ENCODE results near the gene SH3BGRL3. TPM values are rescaled to one million over a fixed set of nuclear protein-coding genes. Genes with fewer than 3 reads are reported as not detected.

The SH3BGRL3 gene
- polyA plus RNA-seq, 3 donors = 478 to 1,744 (median 1,706) TPM

- Histone ChIP-seq H3K36me3 (replicated peaks in 1 of 2; ENCODE audit: control insufficient read depth in 1 of 2, insufficient read depth in 2 of 2, low read length in 2 of 2) (no peaks in the 10 kb centered on the region), H3K27me3 (ENCODE audit: control insufficient read depth in 2 of 2, insufficient read depth in 2 of 2, low read length in 2 of 2) (peaks cover 0 to 3% of the 10 kb centered on the region in 2 donors), H3K4me1 (ENCODE audit: control insufficient read depth in 1 of 2, insufficient read depth in 2 of 2, low read length in 2 of 2) (peaks cover 11% of the 10 kb centered on the region in 2 donors), H3K4me3 (replicated peaks in 1 of 3; ENCODE audit: low read depth in 2 of 3, low read length in 3 of 3) (no peak overlapping the region), H3K4me2 (replicated peaks; ENCODE audit: extremely low read depth, low read length, poor library complexity, severe bottlenecking) (no peak overlapping the region), H2AFZ (ENCODE audit: insufficient read depth, low read depth, low read length, poor library complexity, severe bottlenecking) (no peak overlapping the region), H3K79me2 (ENCODE audit: insufficient read depth, low read length) (no peaks in the 10 kb centered on the region), H4K20me1 (ENCODE audit: insufficient read depth, low read length) (no peaks in the 10 kb centered on the region), H3K9me3 (replicated peaks in 1 of 2; ENCODE audit: control insufficient read depth in 1 of 2, insufficient read depth in 1 of 2, low read length in 2 of 2) (no peaks in the 10 kb centered on the region), H3K27ac (ENCODE audit: low read depth in 1 of 2, low read length in 2 of 2) (no peak overlapping the region), H3K9ac (ENCODE audit: insufficient read depth, low read length, poor library complexity, severe bottlenecking) (no peak overlapping the region)
- no peaks in the 10 kb centered on the region for H3K36me3 Mint-ChIP-seq
- intact Hi-C loops (cut with micrococcal nuclease) = no loop called here
- no peak for DNase-seq
- H3K27me3 Mint-ChIP-seq (ENCODE audit: low read depth in 3 of 3) = peaks cover 7 to 19% (median 18%) of the 10 kb centered on the region in 3 donors
- no peak overlapping the region for H3K27ac Mint-ChIP-seq
- peaks cover 0 to 2% (median 0%) of the 10 kb centered on the region in 7 donors for H3K9me3 Mint-ChIP-seq
- TF ChIP-seq, protein P1, sequence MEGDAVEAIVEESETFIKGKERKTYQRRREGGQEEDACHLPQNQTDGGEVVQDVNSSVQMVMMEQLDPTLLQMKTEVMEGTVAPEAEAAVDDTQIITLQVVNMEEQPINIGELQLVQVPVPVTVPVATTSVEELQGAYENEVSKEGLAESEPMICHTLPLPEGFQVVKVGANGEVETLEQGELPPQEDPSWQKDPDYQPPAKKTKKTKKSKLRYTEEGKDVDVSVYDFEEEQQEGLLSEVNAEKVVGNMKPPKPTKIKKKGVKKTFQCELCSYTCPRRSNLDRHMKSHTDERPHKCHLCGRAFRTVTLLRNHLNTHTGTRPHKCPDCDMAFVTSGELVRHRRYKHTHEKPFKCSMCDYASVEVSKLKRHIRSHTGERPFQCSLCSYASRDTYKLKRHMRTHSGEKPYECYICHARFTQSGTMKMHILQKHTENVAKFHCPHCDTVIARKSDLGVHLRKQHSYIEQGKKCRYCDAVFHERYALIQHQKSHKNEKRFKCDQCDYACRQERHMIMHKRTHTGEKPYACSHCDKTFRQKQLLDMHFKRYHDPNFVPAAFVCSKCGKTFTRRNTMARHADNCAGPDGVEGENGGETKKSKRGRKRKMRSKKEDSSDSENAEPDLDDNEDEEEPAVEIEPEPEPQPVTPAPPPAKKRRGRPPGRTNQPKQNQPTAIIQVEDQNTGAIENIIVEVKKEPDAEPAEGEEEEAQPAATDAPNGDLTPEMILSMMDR (IDR thresholded peaks at IDR 0.05) = no peak
- 94% methylated on average over 3 of the region's 5 CpGs for WGBS (ENCODE audit: insufficient coverage)
- peaks cover 9% of the 10 kb centered on the region for H3K4me1 Mint-ChIP-seq
- no peak overlapping the region for H3K4me3 Mint-ChIP-seq
Measured at GRCh38 chr1:26330276-26330675, 50.4 kb downstream of the SH3BGRL3 start.

Other genes starting within 250 kb of the SH3BGRL3 start
- not detected for gene SLC30A2, start 234.0 kb upstream of the SH3BGRL3 start, polyA plus RNA-seq
- under 1 TPM in 1 of 3 donors, not detected in 2; 0.09 TPM for gene TRIM63, start 212.5 kb upstream of the SH3BGRL3 start, polyA plus RNA-seq
- 1 to 10 TPM; 1.2 to 2.5 (median 2.3) TPM for gene PDIK1L, start 168.3 kb upstream of the SH3BGRL3 start, polyA plus RNA-seq
- not detected for gene FAM110D, start 121.0 kb upstream of the SH3BGRL3 start, polyA plus RNA-seq
- gene C1orf232, start 111.1 kb upstream of the SH3BGRL3 start, polyA plus RNA-seq = not detected
- gene ZNF593, start 110.2 kb upstream of the SH3BGRL3 start, polyA plus RNA-seq = 10 to 100 TPM; 23.6 to 36.5 (median 27.8) TPM
- under 1 TPM in 2 of 3 donors, not detected in 1; 0.50 to 0.59 TPM for gene ZNF593OS, start 108.3 kb upstream of the SH3BGRL3 start, polyA plus RNA-seq
- 1 to 10 TPM in 1 of 3 donors, not detected in 2; 1.4 TPM for gene CNKSR1, start 102.6 kb upstream of the SH3BGRL3 start, polyA plus RNA-seq
- not detected for gene CATSPER4, start 89.5 kb upstream of the SH3BGRL3 start, polyA plus RNA-seq
- 10 to 100 TPM in 2 of 3 donors, 1 to 10 TPM in 1; 8.2 to 32.5 (median 10.9) TPM for gene CEP85, start 45.9 kb upstream of the SH3BGRL3 start, polyA plus RNA-seq
- 100 to 1,000 TPM in 1 of 3 donors, 10 to 100 TPM in 2; 48.0 to 885 (median 52.1) TPM for gene UBXN11, start 26.6 kb downstream of the SH3BGRL3 start, polyA plus RNA-seq
- gene CD52, start 37.9 kb downstream of the SH3BGRL3 start, polyA plus RNA-seq = 1,000 to 10,000 TPM in 2 of 3 donors, 100 to 1,000 TPM in 1; 851 to 4,047 (median 2,617) TPM
- under 1 TPM in 1 of 3 donors, not detected in 2; 0.52 TPM for gene CRYBG2, start 74.0 kb downstream of the SH3BGRL3 start, polyA plus RNA-seq
- not detected for gene ZNF683, start 92.7 kb downstream of the SH3BGRL3 start, polyA plus RNA-seq
- gene LIN28A, start 130.7 kb downstream of the SH3BGRL3 start, polyA plus RNA-seq = not detected
- 10 to 100 TPM; 21.3 to 27.4 (median 24.0) TPM for gene DHDDS, start 152.2 kb downstream of the SH3BGRL3 start, polyA plus RNA-seq
- 100 to 1,000 TPM; 400 to 575 (median 555) TPM for gene HMGN2, start 192.4 kb downstream of the SH3BGRL3 start, polyA plus RNA-seq
- gene RPS6KA1, start 249.7 kb downstream of the SH3BGRL3 start, polyA plus RNA-seq = 100 to 1,000 TPM; 116 to 189 (median 188) TPM